Measurements from ENCODE around the gene GRID1.

- no peak for TF ChIP-seq CTCF (IDR thresholded peaks at IDR 0.05)
- TF ChIP-seq POLR2AphosphoS5 (IDR thresholded peaks at IDR 0.05), result no peak
- no peak for TF ChIP-seq POLR2A (IDR thresholded peaks at IDR 0.05)
- no peak for TF ChIP-seq EP300 (IDR thresholded peaks at IDR 0.05)
Measured at GRCh38 chr10:85623342-85623741, 743.3 kb downstream of the GRID1 start.
